ENCODE measurements around the gene TYK2.

DNA sequence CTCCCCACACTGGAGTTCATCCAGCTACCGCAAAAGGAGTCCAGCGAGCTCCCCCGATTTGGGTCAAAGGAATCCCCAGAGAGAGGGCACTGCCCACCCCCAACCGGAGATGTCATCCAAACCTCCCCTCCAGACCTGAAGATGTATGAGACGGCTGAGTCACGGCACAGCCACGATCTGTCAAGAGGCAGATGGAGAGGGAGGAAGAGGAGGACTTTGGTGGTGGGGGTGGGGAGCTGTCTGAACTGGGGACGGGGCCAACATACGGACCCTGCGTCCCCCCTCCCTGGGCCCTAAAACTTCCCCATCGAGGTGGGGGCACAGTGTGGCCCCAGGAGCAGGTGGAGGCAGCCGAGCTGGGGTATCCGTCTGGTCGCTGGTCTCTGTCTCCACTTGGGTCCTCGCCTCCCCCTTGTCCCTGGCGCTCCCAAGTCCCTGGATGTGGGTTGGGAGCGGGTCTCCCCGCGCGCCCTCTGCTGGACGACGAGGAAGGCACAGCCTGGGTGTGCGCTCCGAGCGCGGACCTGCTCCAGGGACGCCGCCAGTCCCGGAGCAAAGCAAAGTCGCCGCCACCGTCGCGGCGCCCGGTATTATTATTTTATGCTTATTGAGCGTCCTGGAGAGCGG lies 43.8 kb upstream of the TYK2 start:
- TF ChIP-seq, protein P1, sequence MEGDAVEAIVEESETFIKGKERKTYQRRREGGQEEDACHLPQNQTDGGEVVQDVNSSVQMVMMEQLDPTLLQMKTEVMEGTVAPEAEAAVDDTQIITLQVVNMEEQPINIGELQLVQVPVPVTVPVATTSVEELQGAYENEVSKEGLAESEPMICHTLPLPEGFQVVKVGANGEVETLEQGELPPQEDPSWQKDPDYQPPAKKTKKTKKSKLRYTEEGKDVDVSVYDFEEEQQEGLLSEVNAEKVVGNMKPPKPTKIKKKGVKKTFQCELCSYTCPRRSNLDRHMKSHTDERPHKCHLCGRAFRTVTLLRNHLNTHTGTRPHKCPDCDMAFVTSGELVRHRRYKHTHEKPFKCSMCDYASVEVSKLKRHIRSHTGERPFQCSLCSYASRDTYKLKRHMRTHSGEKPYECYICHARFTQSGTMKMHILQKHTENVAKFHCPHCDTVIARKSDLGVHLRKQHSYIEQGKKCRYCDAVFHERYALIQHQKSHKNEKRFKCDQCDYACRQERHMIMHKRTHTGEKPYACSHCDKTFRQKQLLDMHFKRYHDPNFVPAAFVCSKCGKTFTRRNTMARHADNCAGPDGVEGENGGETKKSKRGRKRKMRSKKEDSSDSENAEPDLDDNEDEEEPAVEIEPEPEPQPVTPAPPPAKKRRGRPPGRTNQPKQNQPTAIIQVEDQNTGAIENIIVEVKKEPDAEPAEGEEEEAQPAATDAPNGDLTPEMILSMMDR (conservative IDR thresholded peaks at IDR 0.05; ENCODE audit: low read depth, low read length) = peak; percentile 95
- TF ChIP-seq EZH2 (IDR thresholded peaks at IDR 0.05; ENCODE audit: borderline replicate concordance, low read depth, low read length, poor library complexity, severe bottlenecking) = no peak
